Measurements from ENCODE around the gene CEACAM16. TPM values are rescaled to one million over a fixed set of nuclear protein-coding genes. Genes with fewer than 3 reads are reported as not detected.

Gene CEACAM16
- total RNA-seq, 1 experiment from 2014 or later: not detected

- POLR2A ChIA-PET (ENCODE audit: unreplicated experiment): no interaction called here
- H3K4me2 ChIP-seq (ENCODE audit: low read length): peak overlapping the region; percentile 84
- DNase-seq: no peak
- H3K27ac ChIP-seq (ENCODE audit: low read length): peak overlapping the region; percentile 76
- no peaks in the 10 kb centered on the region for H3K9me2 ChIP-seq (replicated peaks; ENCODE audit: low read length)
- no peaks in the 10 kb centered on the region for H3K36me3 ChIP-seq (ENCODE audit: low read depth, low read length)
- BruUV-seq (replicated peaks): no TSS peak
- intact Hi-C loops (cut with micrococcal nuclease): loop anchor here (2.0 kb wide), 1 partner anchor 24 kb away; the partner anchor contains the start of gene BCL3
- H3K9me3 ChIP-seq (ENCODE audit: low read length): no peaks in the 10 kb centered on the region
- H3K9ac ChIP-seq (ENCODE audit: low read length): peak overlapping the region; percentile 43
- peak; percentile 38 for ATAC-seq
- no peaks in the 10 kb centered on the region for H3K79me2 ChIP-seq (ENCODE audit: low read length)
- no peaks in the 10 kb centered on the region for H3K27me3 ChIP-seq (ENCODE audit: low read length)
- H3K4me1 ChIP-seq (ENCODE audit: insufficient read depth, low read length): peaks cover 23% of the 10 kb centered on the region
- CTCF ChIA-PET: interaction anchor here (0.6 to 2.4 kb wide), 2 partner anchors 16 to 46 kb away, joined by 7 to 53 read pairs; no protein-coding TSS in a partner anchor
- no peak for TF ChIP-seq EZH2phosphoT487 (IDR thresholded peaks at IDR 0.05; ENCODE audit: borderline replicate concordance, low read length)
- no peak for TF ChIP-seq CTCF (conservative IDR thresholded peaks at IDR 0.05; ENCODE audit: low read depth, low read length)
- TF ChIP-seq EZH2 (IDR thresholded peaks at IDR 0.05; ENCODE audit: low read length, unreplicated experiment): no peak
- no peaks in the 10 kb centered on the region for H4K20me1 ChIP-seq (ENCODE audit: low read length)
- H3K4me3 ChIP-seq (ENCODE audit: low read length): peak overlapping the region; percentile 58; the same call in 1 of the 2 replicates
- no peaks in the 10 kb centered on the region for H3F3A ChIP-seq (ENCODE audit: low read length, unreplicated experiment)
- H2AFZ ChIP-seq (ENCODE audit: low read length): peak overlapping the region; percentile 38; the same call in 1 of the 2 replicates
Measured at GRCh38 chr19:44725251-44725650, 26.3 kb downstream of the CEACAM16 start.

- ATAC-seq (no peak), DNase-seq (no peak)
- Histone ChIP-seq H3K27me3 (ENCODE audit: low read length) (no peaks in the 10 kb centered on the region), H3K79me2 (ENCODE audit: low read length) (no peaks in the 10 kb centered on the region), H3K36me3 (ENCODE audit: low read depth, low read length) (no peaks in the 10 kb centered on the region), H3F3A (ENCODE audit: low read length, unreplicated experiment) (no peaks in the 10 kb centered on the region), H3K4me3 (ENCODE audit: low read length) (no peak overlapping the region; the same call in 1 of the 2 replicates), H4K20me1 (ENCODE audit: low read length) (no peaks in the 10 kb centered on the region), H3K9ac (ENCODE audit: low read length) (no peak overlapping the region; the same call in 1 of the 2 replicates), H2AFZ (ENCODE audit: low read length) (no peak overlapping the region), H3K4me2 (ENCODE audit: low read length) (peak overlapping the region; percentile 84), H3K9me2 (replicated peaks; ENCODE audit: low read length) (no peaks in the 10 kb centered on the region), H3K27ac (ENCODE audit: low read length) (no peak overlapping the region), H3K4me1 (ENCODE audit: insufficient read depth, low read length) (peaks cover 23% of the 10 kb centered on the region), H3K9me3 (ENCODE audit: low read length) (no peaks in the 10 kb centered on the region)
- BruUV-seq (replicated peaks): TSS peak; percentile 28
- ChIA-PET POLR2A (ENCODE audit: unreplicated experiment) (no interaction called here), CTCF (interaction anchor here (0.6 to 2.4 kb wide), 2 partner anchors 16 to 45 kb away, joined by 7 to 53 read pairs; no protein-coding TSS in a partner anchor)
- intact Hi-C loops (cut with micrococcal nuclease): loop anchor here (2.0 kb wide), 1 partner anchor 23 kb away; the partner anchor contains the start of gene BCL3
- TF ChIP-seq EZH2 (IDR thresholded peaks at IDR 0.05; ENCODE audit: low read length, unreplicated experiment) (no peak), CTCF (conservative IDR thresholded peaks at IDR 0.05; ENCODE audit: low read depth, low read length) (no peak), EZH2phosphoT487 (IDR thresholded peaks at IDR 0.05; ENCODE audit: borderline replicate concordance, low read length) (no peak)
Measured at GRCh38 chr19:44725684-44726083, 26.7 kb downstream of the CEACAM16 start.

GRCh38 chr19:44726465-44726864 lies 27.5 kb downstream of the CEACAM16 start:
- ChIA-PET POLR2A (ENCODE audit: unreplicated experiment) (no interaction called here), CTCF (no interaction called here)
- DNase-seq: no peak
- BruUV-seq (replicated peaks): no TSS peak
- H2AFZ ChIP-seq (ENCODE audit: low read length): no peak overlapping the region
- no peak overlapping the region for H3K4me3 ChIP-seq (ENCODE audit: low read length)
- H3K27ac ChIP-seq (ENCODE audit: low read length): no peak overlapping the region
- no peaks in the 10 kb centered on the region for H3K36me3 ChIP-seq (ENCODE audit: low read depth, low read length)
- no peak overlapping the region for H3K9ac ChIP-seq (ENCODE audit: low read length)
- H3K27me3 ChIP-seq (ENCODE audit: low read length): no peaks in the 10 kb centered on the region
- no peak for TF ChIP-seq EZH2 (IDR thresholded peaks at IDR 0.05; ENCODE audit: low read length, unreplicated experiment)
- no peak for TF ChIP-seq CTCF (conservative IDR thresholded peaks at IDR 0.05; ENCODE audit: low read depth, low read length)
- no peak for TF ChIP-seq EZH2phosphoT487 (IDR thresholded peaks at IDR 0.05; ENCODE audit: borderline replicate concordance, low read length)
- H3K9me3 ChIP-seq (ENCODE audit: low read length): no peaks in the 10 kb centered on the region
- H3K79me2 ChIP-seq (ENCODE audit: low read length): no peaks in the 10 kb centered on the region
- peaks cover 23% of the 10 kb centered on the region for H3K4me1 ChIP-seq (ENCODE audit: insufficient read depth, low read length)
- ATAC-seq: no peak
- H3F3A ChIP-seq (ENCODE audit: low read length, unreplicated experiment): no peaks in the 10 kb centered on the region
- H4K20me1 ChIP-seq (ENCODE audit: low read length): no peaks in the 10 kb centered on the region
- no peak overlapping the region for H3K4me2 ChIP-seq (ENCODE audit: low read length)
- intact Hi-C loops (cut with micrococcal nuclease): no loop called here
- no peaks in the 10 kb centered on the region for H3K9me2 ChIP-seq (replicated peaks; ENCODE audit: low read length)

All from PC-3 (cell line).